Posterior cingulate gyrus (tissue), 11 donors: Measurements from ENCODE around the gene KIF5C.
A peak's percentile ranks its signal among the peaks of the same experiment; 100 is the strongest.

Experiments used
- DNase-seq, 10 donors: peaks; one replicate each; pipeline versions ENCODE4 v3.0.0 to v3.0.0-alpha.2; 2020 to 2021; ENCODE audit warnings: mixed read lengths in 3 of 10
- intact Hi-C: fragments of 100-400 bp; cut with DNase I; formaldehyde crosslinking; loops from one replicate; pipeline ENCODE4 v1.15.1; 2023

Gene KIF5C

GRCh38 chr2:149004836-149005235, 129.8 kb downstream of the KIF5C start:
- intact Hi-C loops, result no loop called here
- DNase-seq, result no peak

GRCh38 chr2:149005471-149006077, 130.5 kb downstream of the KIF5C start:
- intact Hi-C loops, result no loop called here
- DNase-seq, result no peak

GRCh38 chr2:149006883-149007543, 132.0 kb downstream of the KIF5C start:
- intact Hi-C loops, result no loop called here
- no peak for DNase-seq

DNA sequence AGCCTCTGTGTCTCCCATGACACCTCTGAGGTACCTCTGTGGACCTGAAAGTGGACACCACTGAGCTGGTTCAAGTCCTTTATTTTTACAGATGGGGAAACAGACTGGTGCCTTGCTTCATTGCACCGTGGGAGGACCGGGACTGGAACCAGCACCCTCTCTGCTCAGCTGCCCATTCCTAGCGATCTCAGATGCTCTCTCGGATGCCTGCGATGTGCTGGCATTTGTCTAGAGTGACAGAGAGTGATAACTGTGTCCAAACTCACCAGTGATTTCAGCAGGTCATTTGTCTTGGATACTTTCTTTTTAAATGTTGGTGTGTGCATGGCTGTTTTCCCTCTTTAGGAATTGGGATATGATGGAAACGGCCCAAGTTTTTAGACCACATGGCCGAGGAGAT, 133.4 kb downstream of the KIF5C start:
- intact Hi-C loops, result no loop called here
- DNase-seq, result no peak

GRCh38 chr2:149009576-149010461, 134.8 kb downstream of the KIF5C start:
- intact Hi-C loops, result no loop called here
- DNase-seq, result no peak

DNA sequence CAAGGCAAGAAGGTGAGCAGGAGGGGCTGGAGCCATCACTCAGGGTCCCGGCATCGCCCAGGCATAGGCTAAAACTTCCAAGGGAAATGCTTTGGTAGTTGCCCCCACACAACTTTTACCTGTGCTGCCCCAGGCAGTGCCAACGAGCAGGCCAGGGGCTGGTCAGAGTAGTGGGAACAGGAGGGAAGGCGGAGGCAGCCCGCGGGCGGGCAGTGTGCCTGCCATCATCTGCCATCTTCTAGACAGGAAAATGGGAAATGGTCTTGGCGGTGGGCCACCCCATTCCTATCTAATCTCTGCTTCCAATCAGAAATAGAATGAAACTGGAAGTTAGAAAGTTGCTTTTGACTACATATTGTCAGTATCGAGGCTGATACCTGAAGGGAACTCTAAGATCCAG, 137.5 kb downstream of the KIF5C start:
- intact Hi-C loops, result no loop called here
- DNase-seq, result no peak

- intact Hi-C loops, result no loop called here
- DNase-seq, result no peak
Measured at GRCh38 chr2:149015501-149015900, 140.5 kb downstream of the KIF5C start.

- no peak for DNase-seq
- intact Hi-C loops, result no loop called here
Measured at GRCh38 chr2:149015926-149016563, 141.0 kb downstream of the KIF5C start.

DNA sequence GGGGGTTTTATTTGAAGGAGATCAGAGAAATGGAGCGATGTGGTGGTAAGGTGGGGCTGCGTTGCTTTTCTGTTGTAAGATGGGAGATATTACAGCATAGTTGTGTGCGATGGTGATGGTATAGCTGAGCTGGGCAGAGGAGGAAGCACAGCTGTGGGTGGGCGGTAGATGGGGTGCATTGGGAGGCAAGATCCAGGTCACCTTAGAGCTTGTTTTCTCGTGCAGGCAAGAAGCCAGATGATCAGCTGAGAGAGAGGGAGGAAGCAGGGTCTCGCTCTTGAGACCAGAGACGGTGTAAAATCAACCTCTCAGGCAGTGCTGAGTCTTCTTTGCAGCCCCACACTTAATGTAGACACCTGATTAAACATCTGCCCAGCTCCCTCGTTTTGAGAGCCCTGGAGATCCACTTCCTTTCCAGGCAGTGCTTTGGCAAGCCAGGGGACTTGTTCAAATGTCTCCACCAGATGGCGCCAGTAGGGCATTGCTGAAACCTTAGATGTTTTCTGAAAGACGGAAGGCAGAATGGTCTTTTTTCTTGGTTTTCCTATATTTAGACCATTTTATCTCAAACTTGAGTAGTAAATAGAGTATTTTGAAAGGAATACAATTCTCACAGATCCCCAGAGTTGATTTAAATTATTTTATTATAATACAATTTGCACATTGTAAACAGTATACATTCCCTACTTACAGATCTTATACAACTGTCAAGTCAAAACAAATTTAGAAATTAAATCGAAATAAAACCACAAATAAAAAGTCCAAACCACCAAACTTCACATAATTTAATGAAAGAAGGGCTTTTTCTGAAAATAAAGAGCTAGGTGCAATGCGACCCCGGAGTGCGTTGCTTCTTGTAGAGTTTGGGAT, 142.3 kb downstream of the KIF5C start:
- DNase-seq, result peak; percentile 55 to 96 (median 86)
- intact Hi-C loops, result loop anchor here (1.0 kb wide), 1 partner anchor 544 kb away; no protein-coding TSS in a partner anchor

DNA sequence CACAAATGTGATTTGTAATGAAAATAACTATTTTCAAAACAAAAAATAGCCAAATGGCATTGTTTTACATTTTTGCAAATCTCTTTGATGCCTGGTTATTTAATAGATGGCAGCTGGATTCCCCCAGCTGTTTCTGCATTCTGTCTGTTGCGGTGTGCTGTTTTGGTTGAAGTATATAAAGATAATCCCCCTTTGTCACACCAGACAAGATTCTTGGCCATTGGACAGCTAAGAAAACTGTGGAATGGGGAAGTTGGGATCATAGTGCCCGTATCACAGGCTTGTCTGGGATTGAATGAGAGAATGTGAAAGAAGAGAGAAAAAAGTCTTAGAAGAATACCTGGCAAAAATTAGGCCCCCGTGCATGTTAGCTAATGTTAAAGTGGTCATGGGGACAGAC, 144.0 kb downstream of the KIF5C start:
- intact Hi-C loops, result no loop called here
- DNase-seq, result no peak

- intact Hi-C loops, result no loop called here
- DNase-seq, result no peak
Measured at GRCh38 chr2:149019768-149020167, 144.7 kb downstream of the KIF5C start.

- intact Hi-C loops, result no loop called here
- DNase-seq, result no peak
Measured at GRCh38 chr2:149020432-149020851, 145.4 kb downstream of the KIF5C start.

- no peak for DNase-seq
- intact Hi-C loops, result no loop called here
Measured at GRCh38 chr2:149021271-149021719, 146.3 kb downstream of the KIF5C start.

GRCh38 chr2:149021761-149022160, 146.7 kb downstream of the KIF5C start:
- intact Hi-C loops, result no loop called here
- no peak for DNase-seq

DNA sequence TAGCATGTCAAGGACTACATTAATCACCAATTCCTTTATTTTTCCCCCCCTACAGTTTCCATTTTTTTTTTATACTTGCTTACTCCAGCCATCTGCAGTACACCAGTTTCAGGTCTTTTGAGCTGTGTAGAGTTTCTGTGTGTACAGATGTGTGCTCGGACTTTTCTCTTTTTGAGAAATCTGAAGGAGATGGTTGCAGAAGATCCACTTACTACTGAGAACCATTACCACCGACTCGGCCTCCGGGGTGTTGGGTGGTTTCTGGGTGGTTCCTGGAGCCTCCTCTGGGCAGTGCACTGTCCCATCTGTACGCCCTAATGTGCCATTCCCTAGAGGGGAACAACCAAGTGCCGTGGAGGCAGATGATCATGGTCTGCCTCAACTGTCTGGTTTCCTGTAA, 148.1 kb downstream of the KIF5C start:
- intact Hi-C loops, result no loop called here
- DNase-seq, result no peak

DNA sequence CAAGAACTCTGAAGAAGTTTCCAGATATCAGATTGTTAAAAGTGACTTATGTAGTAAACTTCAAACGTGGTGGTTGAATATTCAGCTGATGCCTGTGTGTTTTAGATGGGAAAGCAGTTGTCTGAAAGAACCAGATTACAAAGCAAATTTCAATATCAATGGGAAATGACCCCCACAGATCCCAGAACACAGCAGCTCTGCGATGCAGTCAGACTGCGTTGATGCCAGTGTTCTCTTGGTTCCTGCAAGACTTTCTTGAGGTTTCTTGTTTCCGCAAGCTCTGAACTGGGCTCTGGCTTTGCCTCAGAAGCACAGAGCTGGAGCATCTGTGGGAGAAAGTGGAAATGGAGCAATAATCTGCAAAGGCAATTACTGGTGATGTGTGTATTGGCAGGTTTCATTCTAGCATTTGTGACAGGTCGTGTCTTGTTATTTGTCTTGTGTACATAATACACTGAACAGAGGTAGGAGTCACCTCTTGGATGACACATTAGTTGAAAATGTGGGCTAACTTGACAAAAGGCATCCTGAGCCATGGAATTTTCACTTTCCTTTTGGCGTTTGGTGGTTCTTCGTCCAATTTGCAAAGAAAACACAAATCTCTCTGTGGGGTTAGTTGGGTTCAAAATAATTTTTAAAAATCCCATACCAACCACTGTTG, 152.7 kb downstream of the KIF5C start:
- no peak for DNase-seq
- intact Hi-C loops, result no loop called here

DNA sequence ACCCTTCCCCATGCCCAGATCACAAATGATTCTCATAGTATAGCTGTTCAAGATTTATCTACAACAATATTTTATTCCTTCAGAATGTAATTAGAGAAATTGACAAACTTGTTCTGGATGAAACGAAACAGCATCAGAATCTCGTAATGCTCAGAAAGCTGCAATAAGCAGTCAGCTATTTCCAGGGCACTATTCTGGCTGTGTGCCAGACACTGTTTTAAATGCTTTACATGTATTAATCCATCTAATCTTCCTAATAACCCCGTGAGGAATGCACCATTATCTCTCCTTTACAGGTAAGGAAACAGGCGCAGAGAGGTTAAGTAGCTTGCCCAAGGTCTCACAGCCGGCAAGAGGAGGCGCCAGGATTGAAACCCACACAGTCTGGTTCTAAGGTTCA, 153.3 kb downstream of the KIF5C start:
- intact Hi-C loops, result no loop called here
- DNase-seq, result no peak

DNA sequence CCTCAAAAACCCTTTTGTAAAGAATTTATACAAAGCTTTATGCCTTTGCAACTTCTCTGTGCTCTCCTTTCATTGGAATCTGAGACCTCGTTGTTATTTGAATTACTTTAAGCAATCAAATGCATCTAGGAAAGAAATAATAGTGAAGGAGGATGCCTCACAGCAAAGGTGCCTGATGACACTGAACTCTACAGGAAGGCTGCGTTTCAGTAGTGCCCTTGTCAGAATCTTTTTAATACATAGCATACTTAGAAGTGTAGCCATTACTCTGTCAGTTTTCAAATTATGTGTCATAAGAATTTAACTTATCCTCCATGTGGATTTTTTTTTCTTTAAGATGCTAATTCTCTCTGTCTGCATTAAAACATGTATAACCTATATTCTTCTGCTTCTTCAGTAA, 153.9 kb downstream of the KIF5C start:
- intact Hi-C loops, result no loop called here
- no peak for DNase-seq

- DNase-seq, result peak in 1 of 10 donors; percentile 55
- intact Hi-C loops, result no loop called here
Measured at GRCh38 chr2:149029307-149029965, 154.4 kb downstream of the KIF5C start.
